Measurements from ENCODE around the gene PDYN. TPM values are rescaled to one million over a fixed set of nuclear protein-coding genes. Genes with fewer than 3 reads are reported as not detected.

PDYN gene
- total and polyA plus RNA-seq, 2 donors (not counting 1 experiment from before 2014, with no cell fraction given) = not detected

- Histone ChIP-seq H3K4me1 (ENCODE audit: control insufficient read depth, extremely low read depth, insufficient read depth, low read length) (no peaks in the 10 kb centered on the region), H3K9ac (ENCODE audit: insufficient read depth, low read length) (no peak overlapping the region), H3K27me3 (ENCODE audit: control insufficient read depth, insufficient read depth, low read length) (no peaks in the 10 kb centered on the region), H2AFZ (ENCODE audit: low read length) (no peak overlapping the region), H3K4me3 (replicated peaks in 1 of 4; ENCODE audit: control extremely low read depth in 1 of 4, insufficient read depth in 1 of 4, low read depth in 3 of 4, low read length in 4 of 4) (no peak overlapping the region), H3K27ac (ENCODE audit: insufficient read depth, low read length) (no peak overlapping the region), H3K79me2 (ENCODE audit: control insufficient read depth, insufficient read depth, low read length) (no peaks in the 10 kb centered on the region), H3K4me2 (ENCODE audit: extremely low read depth, insufficient read depth, low read length) (no peak overlapping the region), H3K36me3 (ENCODE audit: control insufficient read depth, insufficient read depth, low read length) (no peaks in the 10 kb centered on the region), H4K20me1 (ENCODE audit: control insufficient read depth, extremely low read depth, insufficient read depth, low read length) (no peaks in the 10 kb centered on the region), H3K9me3 (ENCODE audit: control insufficient read depth, insufficient read depth, low read depth, low read length) (no peaks in the 10 kb centered on the region)
- TF ChIP-seq EZH2 (IDR thresholded peaks at IDR 0.05; ENCODE audit: low read length, missing control alignments) = no peak
- TF ChIP-seq, protein P1, sequence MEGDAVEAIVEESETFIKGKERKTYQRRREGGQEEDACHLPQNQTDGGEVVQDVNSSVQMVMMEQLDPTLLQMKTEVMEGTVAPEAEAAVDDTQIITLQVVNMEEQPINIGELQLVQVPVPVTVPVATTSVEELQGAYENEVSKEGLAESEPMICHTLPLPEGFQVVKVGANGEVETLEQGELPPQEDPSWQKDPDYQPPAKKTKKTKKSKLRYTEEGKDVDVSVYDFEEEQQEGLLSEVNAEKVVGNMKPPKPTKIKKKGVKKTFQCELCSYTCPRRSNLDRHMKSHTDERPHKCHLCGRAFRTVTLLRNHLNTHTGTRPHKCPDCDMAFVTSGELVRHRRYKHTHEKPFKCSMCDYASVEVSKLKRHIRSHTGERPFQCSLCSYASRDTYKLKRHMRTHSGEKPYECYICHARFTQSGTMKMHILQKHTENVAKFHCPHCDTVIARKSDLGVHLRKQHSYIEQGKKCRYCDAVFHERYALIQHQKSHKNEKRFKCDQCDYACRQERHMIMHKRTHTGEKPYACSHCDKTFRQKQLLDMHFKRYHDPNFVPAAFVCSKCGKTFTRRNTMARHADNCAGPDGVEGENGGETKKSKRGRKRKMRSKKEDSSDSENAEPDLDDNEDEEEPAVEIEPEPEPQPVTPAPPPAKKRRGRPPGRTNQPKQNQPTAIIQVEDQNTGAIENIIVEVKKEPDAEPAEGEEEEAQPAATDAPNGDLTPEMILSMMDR (conservative IDR thresholded peaks at IDR 0.05 in 1 of 2, IDR thresholded peaks at IDR 0.05 in 1 of 2; ENCODE audit: low read depth in 1 of 2, low read length in 2 of 2) = no peak
- no peak for DNase-seq (ENCODE audit: low read depth in 2 of 2)
These were observed 32.7 kb upstream of the PDYN start for GRCh38 chr20:2026514-2026913.

DNA sequence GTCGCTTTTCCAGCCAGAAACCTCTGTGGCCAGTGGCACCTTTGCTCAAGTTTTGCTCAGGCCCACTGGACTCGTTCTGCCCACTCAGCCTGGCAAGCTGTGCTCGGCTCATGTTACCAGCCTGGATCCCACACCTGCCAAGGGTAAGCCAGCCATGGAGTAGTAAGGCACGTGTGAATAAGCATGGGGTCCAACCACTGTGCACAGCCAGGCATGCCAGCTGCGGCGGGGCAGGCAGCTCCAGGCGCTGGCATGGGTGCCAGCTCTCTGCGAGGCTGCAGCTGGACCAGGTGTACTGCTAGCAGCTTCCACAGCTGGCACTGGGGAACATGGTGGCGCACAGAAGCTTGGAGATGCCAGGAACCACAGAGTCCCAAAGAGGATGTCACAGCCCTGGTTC is 32.1 kb upstream of the PDYN start:
- Histone ChIP-seq H3K4me2 (ENCODE audit: extremely low read depth, insufficient read depth, low read length) (no peak overlapping the region), H3K36me3 (ENCODE audit: control insufficient read depth, insufficient read depth, low read length) (no peaks in the 10 kb centered on the region), H3K9ac (ENCODE audit: insufficient read depth, low read length) (no peak overlapping the region), H2AFZ (ENCODE audit: low read length) (no peak overlapping the region), H3K27me3 (ENCODE audit: control insufficient read depth, insufficient read depth, low read length) (no peaks in the 10 kb centered on the region), H4K20me1 (ENCODE audit: control insufficient read depth, extremely low read depth, insufficient read depth, low read length) (no peaks in the 10 kb centered on the region), H3K9me3 (ENCODE audit: control insufficient read depth, insufficient read depth, low read depth, low read length) (no peaks in the 10 kb centered on the region), H3K4me3 (replicated peaks in 1 of 4; ENCODE audit: control extremely low read depth in 1 of 4, insufficient read depth in 1 of 4, low read depth in 3 of 4, low read length in 4 of 4) (no peak overlapping the region), H3K4me1 (ENCODE audit: control insufficient read depth, extremely low read depth, insufficient read depth, low read length) (no peaks in the 10 kb centered on the region), H3K27ac (ENCODE audit: insufficient read depth, low read length) (no peak overlapping the region), H3K79me2 (ENCODE audit: control insufficient read depth, insufficient read depth, low read length) (no peaks in the 10 kb centered on the region)
- TF ChIP-seq, protein P1 (conservative IDR thresholded peaks at IDR 0.05 in 1 of 2, IDR thresholded peaks at IDR 0.05 in 1 of 2; ENCODE audit: low read depth in 1 of 2, low read length in 2 of 2) = no peak
- no peak for TF ChIP-seq EZH2 (IDR thresholded peaks at IDR 0.05; ENCODE audit: low read length, missing control alignments)
- no peak for DNase-seq (ENCODE audit: low read depth in 2 of 2)

DNA sequence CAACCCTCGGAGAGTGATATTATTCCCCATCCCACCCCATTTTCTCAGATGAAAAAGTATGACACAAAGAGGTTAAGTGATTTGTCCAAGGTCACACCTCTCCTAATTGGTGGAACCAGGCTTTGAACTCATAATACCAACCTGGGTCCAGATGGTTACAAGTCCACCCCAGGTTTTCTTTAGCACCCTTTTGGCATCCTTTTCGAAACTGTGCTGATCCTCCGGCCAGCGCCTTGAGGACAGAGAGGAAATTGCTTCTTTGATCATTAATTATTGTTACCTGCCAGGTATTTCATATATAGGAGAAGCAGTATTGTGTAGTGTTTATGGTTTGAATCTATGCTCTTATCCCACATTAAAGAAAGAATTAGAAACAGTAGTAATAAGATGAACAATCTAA is 29.3 kb upstream of the PDYN start:
- H3K9me3 ChIP-seq (ENCODE audit: control insufficient read depth, insufficient read depth, low read depth, low read length) = no peaks in the 10 kb centered on the region
- TF ChIP-seq, protein P1 (conservative IDR thresholded peaks at IDR 0.05 in 1 of 2, IDR thresholded peaks at IDR 0.05 in 1 of 2; ENCODE audit: low read depth in 1 of 2, low read length in 2 of 2) = no peak
- no peak for TF ChIP-seq EZH2 (IDR thresholded peaks at IDR 0.05; ENCODE audit: low read length, missing control alignments)
- no peaks in the 10 kb centered on the region for H3K27me3 ChIP-seq (ENCODE audit: control insufficient read depth, insufficient read depth, low read length)
- no peaks in the 10 kb centered on the region for H3K79me2 ChIP-seq (ENCODE audit: control insufficient read depth, insufficient read depth, low read length)
- no peak overlapping the region for H3K9ac ChIP-seq (ENCODE audit: insufficient read depth, low read length)
- no peak overlapping the region for H3K4me3 ChIP-seq (replicated peaks in 1 of 4; ENCODE audit: control extremely low read depth in 1 of 4, insufficient read depth in 1 of 4, low read depth in 3 of 4, low read length in 4 of 4)
- no peaks in the 10 kb centered on the region for H4K20me1 ChIP-seq (ENCODE audit: control insufficient read depth, extremely low read depth, insufficient read depth, low read length)
- H3K27ac ChIP-seq (ENCODE audit: insufficient read depth, low read length) = no peak overlapping the region
- peak in 1 of 2 donors; percentile 4 for DNase-seq (ENCODE audit: low read depth in 2 of 2)
- H3K4me2 ChIP-seq (ENCODE audit: extremely low read depth, insufficient read depth, low read length) = no peak overlapping the region
- H3K4me1 ChIP-seq (ENCODE audit: control insufficient read depth, extremely low read depth, insufficient read depth, low read length) = no peaks in the 10 kb centered on the region
- no peak overlapping the region for H2AFZ ChIP-seq (ENCODE audit: low read length)
- H3K36me3 ChIP-seq (ENCODE audit: control insufficient read depth, insufficient read depth, low read length) = no peaks in the 10 kb centered on the region
